ENCODE results near the gene MLXIP. TPM values are rescaled to one million over a fixed set of nuclear protein-coding genes. Genes with fewer than 3 reads are reported as not detected.

MLXIP gene
- total RNA-seq, 1 experiment from 2014 or later = 46.3 TPM

GRCh38 chr12:122155705-122156104 is 77.1 kb downstream of the MLXIP start:
- no peak overlapping the region for H2AFZ ChIP-seq (ENCODE audit: low read depth, low read length, poor library complexity, severe bottlenecking)
- H3K36me3 ChIP-seq (ENCODE audit: control insufficient read depth in 1 of 2, insufficient read depth in 2 of 2, low read length in 2 of 2) = no peaks in the 10 kb centered on the region
- no peak overlapping the region for H3K27ac ChIP-seq (ENCODE audit: low read depth, low read length)
- ChIA-PET CTCF (no interaction called here), RAD21 (ENCODE audit: low non-redundant PET in 1 of 2, low total read pairs in 2 of 2, uncharacterized antibody in 2 of 2, unreplicated experiment in 2 of 2) (no interaction called here), POLR2A (no interaction called here)
- H3K9ac ChIP-seq (ENCODE audit: low read length) = no peak overlapping the region
- H3K9me3 ChIP-seq (ENCODE audit: control insufficient read depth in 1 of 2, insufficient read depth in 1 of 2, low read depth in 1 of 2, low read length in 2 of 2) = no peaks in the 10 kb centered on the region
- BruUV-seq (replicated peaks) = no TSS peak
- H3K79me2 ChIP-seq (ENCODE audit: insufficient read depth, low read length) = no peaks in the 10 kb centered on the region
- H4K20me1 ChIP-seq (ENCODE audit: insufficient read depth) = no peaks in the 10 kb centered on the region
- ATAC-seq = no peak
- no peak overlapping the region for H3K4me2 ChIP-seq (ENCODE audit: low read length)
- H3K27me3 ChIP-seq (ENCODE audit: insufficient read depth, low read length) = no peaks in the 10 kb centered on the region
- H3K4me3 ChIP-seq (replicated peaks in 1 of 2; ENCODE audit: low read depth in 1 of 2, low read length in 2 of 2) = no peak overlapping the region
- no peak for DNase-seq (ENCODE audit: low read depth, low spot score)
- intact Hi-C loops (cut with micrococcal nuclease) = no loop called here
- H3K9me2 ChIP-seq (ENCODE audit: insufficient read depth) = no peaks in the 10 kb centered on the region
- no peaks in the 10 kb centered on the region for H3K4me1 ChIP-seq (ENCODE audit: control insufficient read depth in 1 of 2, insufficient read depth in 2 of 2, low read length in 2 of 2)
- TF ChIP-seq EZH2phosphoT487 (IDR thresholded peaks at IDR 0.05; ENCODE audit: borderline replicate concordance) (no peak), RAD21 (IDR thresholded peaks at IDR 0.05; ENCODE audit: low read depth) (no peak), CBX3 (IDR thresholded peaks at IDR 0.05; ENCODE audit: low read depth) (no peak), JUND (IDR thresholded peaks at IDR 0.05) (no peak), YY1 (IDR thresholded peaks at IDR 0.05; ENCODE audit: extremely low read depth, insufficient replicate concordance, low read depth, low read length) (no peak), ZBTB33 (IDR thresholded peaks at IDR 0.05; ENCODE audit: extremely low read depth, insufficient replicate concordance, low read length) (no peak), FOSL1 (IDR thresholded peaks at IDR 0.05; ENCODE audit: low read depth) (no peak), SP1 (IDR thresholded peaks at IDR 0.05; ENCODE audit: low read depth) (no peak), SRF (IDR thresholded peaks at IDR 0.05; ENCODE audit: low read depth) (no peak), EGR1 (IDR thresholded peaks at IDR 0.05; ENCODE audit: low read depth) (no peak), POLR2AphosphoS5 (IDR thresholded peaks at IDR 0.05; ENCODE audit: low read depth, low read length) (no peak), POLR2A (IDR thresholded peaks at IDR 0.05; ENCODE audit: borderline replicate concordance, extremely low read depth, insufficient read depth, insufficient read length) (no peak), CTCF (IDR thresholded peaks at IDR 0.05 in 2 of 3, conservative IDR thresholded peaks at IDR 0.05 in 1 of 3; ENCODE audit: borderline replicate concordance in 1 of 3, insufficient read depth in 1 of 3, low read depth in 2 of 3, low read length in 2 of 3) (no peak), ELF1 (IDR thresholded peaks at IDR 0.05; ENCODE audit: borderline replicate concordance, low read depth) (no peak), SIN3A (IDR thresholded peaks at IDR 0.05; ENCODE audit: low read depth) (no peak), ZNF274 (IDR thresholded peaks at IDR 0.05; ENCODE audit: low read depth, low read length) (no peak), EZH2 (IDR thresholded peaks at IDR 0.05) (no peak)
- TF ChIP-seq, protein P1, sequence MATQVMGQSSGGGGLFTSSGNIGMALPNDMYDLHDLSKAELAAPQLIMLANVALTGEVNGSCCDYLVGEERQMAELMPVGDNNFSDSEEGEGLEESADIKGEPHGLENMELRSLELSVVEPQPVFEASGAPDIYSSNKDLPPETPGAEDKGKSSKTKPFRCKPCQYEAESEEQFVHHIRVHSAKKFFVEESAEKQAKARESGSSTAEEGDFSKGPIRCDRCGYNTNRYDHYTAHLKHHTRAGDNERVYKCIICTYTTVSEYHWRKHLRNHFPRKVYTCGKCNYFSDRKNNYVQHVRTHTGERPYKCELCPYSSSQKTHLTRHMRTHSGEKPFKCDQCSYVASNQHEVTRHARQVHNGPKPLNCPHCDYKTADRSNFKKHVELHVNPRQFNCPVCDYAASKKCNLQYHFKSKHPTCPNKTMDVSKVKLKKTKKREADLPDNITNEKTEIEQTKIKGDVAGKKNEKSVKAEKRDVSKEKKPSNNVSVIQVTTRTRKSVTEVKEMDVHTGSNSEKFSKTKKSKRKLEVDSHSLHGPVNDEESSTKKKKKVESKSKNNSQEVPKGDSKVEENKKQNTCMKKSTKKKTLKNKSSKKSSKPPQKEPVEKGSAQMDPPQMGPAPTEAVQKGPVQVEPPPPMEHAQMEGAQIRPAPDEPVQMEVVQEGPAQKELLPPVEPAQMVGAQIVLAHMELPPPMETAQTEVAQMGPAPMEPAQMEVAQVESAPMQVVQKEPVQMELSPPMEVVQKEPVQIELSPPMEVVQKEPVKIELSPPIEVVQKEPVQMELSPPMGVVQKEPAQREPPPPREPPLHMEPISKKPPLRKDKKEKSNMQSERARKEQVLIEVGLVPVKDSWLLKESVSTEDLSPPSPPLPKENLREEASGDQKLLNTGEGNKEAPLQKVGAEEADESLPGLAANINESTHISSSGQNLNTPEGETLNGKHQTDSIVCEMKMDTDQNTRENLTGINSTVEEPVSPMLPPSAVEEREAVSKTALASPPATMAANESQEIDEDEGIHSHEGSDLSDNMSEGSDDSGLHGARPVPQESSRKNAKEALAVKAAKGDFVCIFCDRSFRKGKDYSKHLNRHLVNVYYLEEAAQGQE (IDR thresholded peaks at IDR 0.05; ENCODE audit: low read depth) = no peak

All from HCT116 (cell line).